HepG2 (cell line): ENCODE measurements around the gene HMX1. TPM values are rescaled to one million over a fixed set of nuclear protein-coding genes. Genes with fewer than 3 reads are reported as not detected.

Experiments
- ATAC-seq: fragments of 200-7000 bp; cut with Tn5 transposase; 3 replicates; pipeline ENCODE4 v1.9.1; 2020; ENCODE audit warnings: mild to moderate bottlenecking, moderate library complexity
- BruUV-seq: library from RNA; stranded (reverse); fragments of 400-500 nt; replicated peaks from 2 replicates; lab custom pipeline; 2021; lab: Mats Ljungman, UMichigan
- CTCF ChIA-PET: fragments of 300-600 bp; formaldehyde crosslinking; extraction: SDS; loops from one replicate; lab custom pipeline; 2021; ENCODE audit warnings: low total read pairs, inconsistent platforms, low intra/inter-chr PET ratio; lab: Yijun Ruan, JAX
- POLR2A ChIA-PET: fragments of 350-600 bp; sonication (Branson Sonifier 250); formaldehyde crosslinking; loops from one replicate; lab custom pipeline; 2020; ENCODE audit warnings: antibody characterized with exemption, inconsistent platforms; lab: Yijun Ruan, JAX
- DNase-seq: peaks from one replicate; pipeline ENCODE4 v3.0.0-alpha.2; 2015; ENCODE audit warnings: low spot score
- FAIRE-seq: peaks from 3 replicates; lab custom pipeline; 2011; peaks lifted over from hg19 to GRCh38; lab: Jason Lieb, UNC
- H2AFZ ChIP-seq: one replicate; pipeline ENCODE4 v1.6.1; 2011; ENCODE audit warnings: low read length, inconsistent platforms
- H3K27ac ChIP-seq: fragments of 300-600 bp; 3 replicates; pipeline ENCODE4 v1.8.0; 2011; ENCODE audit warnings: mixed run types, mild to moderate bottlenecking, mixed read lengths, low read length, inconsistent platforms; ENCODE audit not compliant: insufficient read depth; ENCODE audit errors: extremely low read length
- H3K27me3 ChIP-seq, 2 experiments: fragments of 200-600 bp in 1 of 2; 2 replicates in 1 of 2; 3 replicates in 1 of 2; pipeline versions ENCODE4 v1.6.0 to v1.8.0; 2011; ENCODE audit warnings: low read length in 2 of 2, mild to moderate bottlenecking in 2 of 2, moderate library complexity in 2 of 2, inconsistent platforms in 1 of 2; ENCODE audit not compliant: insufficient read depth in 2 of 2, control insufficient read depth in 1 of 2
- H3K36me3 ChIP-seq, 2 experiments: fragments of 200-600 bp in 1 of 2; replicated peaks in 1 of 2; 2 replicates in 1 of 2; 3 replicates in 1 of 2; pipeline versions ENCODE4 v1.5.1 to v1.8.0; 2011; ENCODE audit warnings: low read length in 2 of 2, inconsistent platforms in 1 of 2; ENCODE audit not compliant: insufficient read depth in 2 of 2, control insufficient read depth in 1 of 2
- H3K4me1 ChIP-seq: 2 replicates; pipeline ENCODE4 v1.5.1; 2012; ENCODE audit warnings: low read length, inconsistent platforms; ENCODE audit not compliant: insufficient read depth
- H3K4me2 ChIP-seq: 2 replicates; pipeline ENCODE4 v1.6.0; 2011; ENCODE audit warnings: low read depth, low read length, inconsistent platforms
- H3K4me3 ChIP-seq, 3 experiments: fragments of 200-600 bp in 1 of 3; sonication (generic), shearing (Covaris generic) in 1 of 3; replicated peaks in 1 of 3; 2 replicates each; pipeline ENCODE4 v1.5.1; 2011 to 2016; ENCODE audit warnings: low read length in 3 of 3, inconsistent platforms in 2 of 3, low read depth in 2 of 3, mild to moderate bottlenecking in 2 of 3, control low read depth in 1 of 3, mixed read lengths in 1 of 3; ENCODE audit not compliant: insufficient read depth in 1 of 3
- H3K79me2 ChIP-seq: one replicate; pipeline ENCODE4 v1.6.1; 2011; ENCODE audit warnings: low read length, inconsistent platforms; ENCODE audit not compliant: insufficient read depth
- H3K9ac ChIP-seq: 2 replicates; pipeline ENCODE4 v1.6.0; 2011; ENCODE audit warnings: mild to moderate bottlenecking, low read depth, low read length, inconsistent platforms; ENCODE audit not compliant: insufficient read depth
- H3K9me3 ChIP-seq: 2 replicates; pipeline ENCODE4 v1.5.1; 2012; ENCODE audit warnings: mild to moderate bottlenecking, low read length
- H4K20me1 ChIP-seq: 2 replicates; pipeline ENCODE4 v1.6.0; 2011; ENCODE audit warnings: inconsistent platforms, mild to moderate bottlenecking, low read length, moderate library complexity; ENCODE audit not compliant: insufficient read depth
- EZH2 ChIP-seq: conservative IDR thresholded peaks from 2 replicates; pipeline ENCODE4 v1.6.1; 2012; ENCODE audit warnings: mild to moderate bottlenecking, low read depth, low read length, moderate library complexity
- GLMP ChIP-seq: sonication (generic); formaldehyde crosslinking; IDR thresholded peaks from 2 replicates; pipeline ENCODE4 v1.9.0; 2021; ENCODE audit warnings: missing genetic modification reagents, mild to moderate bottlenecking, borderline replicate concordance
- TERF1 ChIP-seq: sonication (generic); formaldehyde crosslinking; IDR thresholded peaks from 2 replicates; pipeline ENCODE4 v1.8.0; 2022; ENCODE audit warnings: mild to moderate bottlenecking, missing genetic modification reagents, moderate library complexity
- ZBTB44 ChIP-seq: sonication (generic); formaldehyde crosslinking; IDR thresholded peaks from 2 replicates; pipeline ENCODE4 v1.4.0; 2020; ENCODE audit warnings: missing genetic modification reagents
- ZNF629 ChIP-seq: sonication (generic); formaldehyde crosslinking; conservative IDR thresholded peaks from 2 replicates; pipeline ENCODE4 v1.5.0; 2020; ENCODE audit warnings: missing genetic modification reagents
- ZNF772 ChIP-seq: sonication (generic); formaldehyde crosslinking; IDR thresholded peaks from 2 replicates; pipeline ENCODE4 v1.5.0; 2020; ENCODE audit warnings: mild to moderate bottlenecking, missing genetic modification reagents
- ZNF790 ChIP-seq: sonication (generic); formaldehyde crosslinking; IDR thresholded peaks from 2 replicates; pipeline ENCODE4 v1.8.0; 2022; ENCODE audit warnings: missing genetic modification reagents, mild to moderate bottlenecking, borderline replicate concordance
- ZNF878 ChIP-seq: sonication (generic); formaldehyde crosslinking; IDR thresholded peaks from 2 replicates; pipeline ENCODE4 v1.8.1; 2023; ENCODE audit warnings: mild to moderate bottlenecking, missing genetic modification reagents, moderate library complexity
- whole genome bisulfite sequencing: methylation state at CpG from one replicate; pipeline ENCODE4 v1.1.6; 2017; ENCODE audit warnings: low lambda C conversion rate; 5-methylcytosine and 5-hydroxymethylcytosine counted together
- in situ Hi-C: cut with HindIII; loops from 2 replicates; pipeline ENCODE4 v1.10.0; 2017; ENCODE audit warnings: low pct_unique_long_range_greater_than_20kb; ENCODE audit not compliant: extremely low pct_ligation_motif_present
- intact Hi-C: fragments of 100-400 bp; cut with micrococcal nuclease; formaldehyde crosslinking; loops from one replicate; pipeline ENCODE4 v1.10.0; 2022; ENCODE audit not compliant: unreplicated experiment
- polyA plus RNA-seq, 8 experiments: library from polyadenylated mRNA; depleted of rRNA in 3 of 8; stranded (reverse) in 7 of 8; unstranded in 1 of 8; fragments of >200 nt; fragmentation: Illumina TruSeq in 4 of 8; extraction: Trizol in 4 of 8; gene quantifications; 2 replicates each; pipeline versions ENCODE4 v1.2.1 to v1.2.3, GENCODE V29; 2011 to 2016; ENCODE audit warnings: low read depth in 4 of 8, missing spikeins in 1 of 8, mixed read lengths in 1 of 8; ENCODE audit not compliant: insufficient read depth in 1 of 8
- total RNA-seq, 5 experiments: library from RNA; depleted of rRNA; stranded (reverse); fragments of >200 nt; fragmentation: Illumina TruSeq; extraction: Trizol; gene quantifications; 2 replicates each; pipeline ENCODE4 v1.2.3, GENCODE V29; 2016; ENCODE audit warnings: low read depth in 1 of 5

HMX1 gene
- total and polyA plus RNA-seq, 2 of the 13 experiments (the other 11 are each of a cell fraction or from before 2014, with no cell fraction given) = not detected

GRCh38 chr4:8838961-8839431 is 32.6 kb downstream of the HMX1 start (continued):
- TF ChIP-seq ZNF878 (CRISPR knock-in tag) = no peak

- Histone ChIP-seq H3K36me3 (no peaks in the 10 kb centered on the region), H3K27ac (no peak overlapping the region), H3K9ac (no peak overlapping the region), H3K4me3 (no peak overlapping the region), H3K4me2 (no peak overlapping the region), H3K79me2 (no peaks in the 10 kb centered on the region), H4K20me1 (no peaks in the 10 kb centered on the region), H2AFZ (no peak overlapping the region), H3K4me1 (no peaks in the 10 kb centered on the region), H3K27me3 (peaks cover 6 to 40% of the 10 kb centered on the region in 2 experiments; a peak in 3 of 5 replicates), H3K9me3 (no peaks in the 10 kb centered on the region; the same call in 1 of the 2 replicates)
- FAIRE-seq (no peak), ATAC-seq (no peak), DNase-seq (no peak)
- POLR2A ChIA-PET = no interaction called here
- no TSS peak for BruUV-seq
- in situ Hi-C loops (no loop called here), intact Hi-C loops (no loop called here)
- CTCF ChIA-PET = no interaction called here
- WGBS = 11% methylated on average over 11 of the region's 12 CpGs
- TF ChIP-seq TERF1 (CRISPR knock-in tag) (no peak), ZNF629 (peak; percentile 49; the same call in 1 of the 2 replicates), ZNF790 (no peak), EZH2 (no peak), ZNF772 (no peak), GLMP (CRISPR knock-in tag) (no peak), ZBTB44 (no peak)
Observed at GRCh38 chr4:8838296-8838960, 33.2 kb downstream of the HMX1 start.
